ENCODE results near the gene EIF3K.

GRCh38 chr19:38667661-38668171 lies 48.7 kb downstream of the EIF3K start:
- no peak for TF ChIP-seq POLR2A (IDR thresholded peaks at IDR 0.05)
- no peak for TF ChIP-seq EP300 (IDR thresholded peaks at IDR 0.05)

All from tibial nerve (tissue), 3 donors.